Activated gamma-delta T cell (primary cell): ENCODE measurements around the gene MARCKSL1.
"Not testable (repeated sequence)": the region's sequence is repeated elsewhere in the genome, so short reads cannot be mapped to it uniquely, and the experiment has no call there.

ENCODE experiments used
- DNase-seq: peaks from one replicate; lab custom pipeline; 2025; lab: John Stamatoyannopoulos, UW
- total RNA-seq, 2 donors: gene quantifications; one replicate each; lab custom pipeline; 2026; lab: John Stamatoyannopoulos, UW

The MARCKSL1 gene
- 26.9 to 56.5 reads per million in 2 donors for total RNA-seq

- DNase-seq, result peak; percentile 76
These were observed at the start of gene MARCKSL1 for GRCh38 chr1:32335790-32336590. MARCKSL1 (minus strand) TSS chr1:32336233; CDS start chr1:32336033, 200 bp downstream.

- DNase-seq, result no peak
These were observed 44.0 kb upstream of the MARCKSL1 start for GRCh38 chr1:32380057-32380456.

- DNase-seq, result no peak
These were observed 41.6 kb upstream of the MARCKSL1 start for GRCh38 chr1:32377541-32378220.

GRCh38 chr1:32376199-32376598, 40.2 kb upstream of the MARCKSL1 start:
- no peak for DNase-seq

- no peak for DNase-seq
These were observed 38.1 kb upstream of the MARCKSL1 start for GRCh38 chr1:32373996-32374592.

- DNase-seq, result no peak
These were observed 36.2 kb upstream of the MARCKSL1 start for GRCh38 chr1:32372149-32372756.

GRCh38 chr1:32367912-32368635, 32.0 kb upstream of the MARCKSL1 start:
- DNase-seq, result no peak

GRCh38 chr1:32365445-32365844, 29.4 kb upstream of the MARCKSL1 start:
- DNase-seq, result no peak

- DNase-seq, result no peak
These were observed 28.8 kb upstream of the MARCKSL1 start for GRCh38 chr1:32364836-32365235.

- DNase-seq, result no peak
These were observed 27.7 kb upstream of the MARCKSL1 start for GRCh38 chr1:32363713-32364112.

- no peak for DNase-seq
These were observed 26.7 kb upstream of the MARCKSL1 start, which contains the start of the genes FAM229A and TSSK3 for GRCh38 chr1:32362474-32363313. FAM229A (minus strand) TSS chr1:32362485; CDS start chr1:32362091, 394 bp downstream. TSSK3 (plus strand) TSS chr1:32362539; CDS start chr1:32362702, 163 bp downstream.

GRCh38 chr1:32361674-32362473, 25.8 kb upstream of the MARCKSL1 start:
- peak; percentile 20 for DNase-seq

- no peak for DNase-seq
These were observed 25.3 kb upstream of the MARCKSL1 start for GRCh38 chr1:32361308-32361673.

- DNase-seq, result no peak
These were observed 22.4 kb upstream of the MARCKSL1 start for GRCh38 chr1:32358435-32358834.

- no peak for DNase-seq
These were observed 21.6 kb upstream of the MARCKSL1 start for GRCh38 chr1:32357614-32358013.

GRCh38 chr1:32356478-32356877, 20.4 kb upstream of the MARCKSL1 start:
- no peak for DNase-seq

GRCh38 chr1:32355778-32356177, 19.7 kb upstream of the MARCKSL1 start:
- not testable (repeated sequence) for DNase-seq

- no peak for DNase-seq
These were observed 18.0 kb upstream of the MARCKSL1 start for GRCh38 chr1:32353886-32354570.

- no peak for DNase-seq
These were observed 17.4 kb upstream of the MARCKSL1 start for GRCh38 chr1:32353431-32353830.
